ENCODE data around the gene DARS2. TPM values are rescaled to one million over a fixed set of nuclear protein-coding genes. Genes with fewer than 3 reads are reported as not detected.

Gene DARS2
- total RNA-seq, 1 experiment from 2014 or later, result 35.0 TPM

GRCh38 chr1:173784997-173785396 is 39.5 kb upstream of the DARS2 start:
- Histone ChIP-seq H3K79me2 (ENCODE audit: insufficient read depth, low read length) (no peaks in the 10 kb centered on the region), H4K20me1 (ENCODE audit: control insufficient read depth, insufficient read depth, insufficient read length) (no peaks in the 10 kb centered on the region), H3K14ac (ENCODE audit: insufficient read depth, low read length) (no peak overlapping the region), H3K4me1 (ENCODE audit: insufficient read depth, low read length) (no peaks in the 10 kb centered on the region), H3K9me3 (ENCODE audit: control insufficient read depth, low read depth, low read length) (no peaks in the 10 kb centered on the region), H3K4me2 (ENCODE audit: insufficient read depth, insufficient read length, low read length) (no peak overlapping the region), H2BK120ac (ENCODE audit: low read depth, low read length, poor library complexity, severe bottlenecking) (no peak overlapping the region), H2AK5ac (ENCODE audit: insufficient read length, low read length) (no peak overlapping the region), H2BK20ac (ENCODE audit: low read depth, low read length, poor library complexity, severe bottlenecking) (no peak overlapping the region), H3K23ac (ENCODE audit: insufficient read length, low read depth, low read length) (no peak overlapping the region), H3T11ph (ENCODE audit: low read length) (no peak overlapping the region), H2BK5ac (ENCODE audit: insufficient read length, low read length) (no peak overlapping the region), H2BK15ac (ENCODE audit: low read depth, low read length) (no peak overlapping the region), H4K91ac (ENCODE audit: insufficient read length, low read depth, low read length) (no peak overlapping the region), H3K9ac (ENCODE audit: extremely low read depth, insufficient read length, low read length) (no peak overlapping the region), H3K27ac (ENCODE audit: insufficient read length, low read depth, low read length) (no peak overlapping the region), H2BK12ac (ENCODE audit: insufficient read length, low read depth, low read length) (no peak overlapping the region), H4K8ac (replicated peaks; ENCODE audit: insufficient read length, low read depth, low read length) (no peak overlapping the region), H3K23me2 (ENCODE audit: insufficient read length, low read depth, low read length, poor library complexity, severe bottlenecking) (no peaks in the 10 kb centered on the region), H3K4ac (ENCODE audit: low read depth, low read length) (no peak overlapping the region), H3K18ac (ENCODE audit: insufficient read length, low read depth, low read length) (no peak overlapping the region), H2AFZ (ENCODE audit: low read length) (no peak overlapping the region), H4K5ac (ENCODE audit: insufficient read length, low read depth, low read length) (no peak overlapping the region), H3K56ac (ENCODE audit: insufficient read length, low read depth, low read length) (no peak overlapping the region), H3K79me1 (ENCODE audit: insufficient read depth, low read depth, low read length, poor library complexity, severe bottlenecking) (no peaks in the 10 kb centered on the region), H3K27me3 (ENCODE audit: insufficient read depth, low read length) (no peaks in the 10 kb centered on the region)
- H3K9me3 Mint-ChIP-seq, result no peaks in the 10 kb centered on the region
- H3K27ac Mint-ChIP-seq, result no peak overlapping the region
- WGBS (ENCODE audit: extremely low coverage, insufficient read length, low lambda C conversion rate), result no CpG with 5 or more reads among the region's 7 CpGs
- H3K4me3 Mint-ChIP-seq, result no peak overlapping the region
- H3K36me3 Mint-ChIP-seq (ENCODE audit: insufficient read depth in 1 of 3, low read depth in 3 of 3), result peaks cover 2 to 24% (median 4%) of the 10 kb centered on the region in 3 experiments; a peak in 4 of 7 replicates
- H3K27me3 Mint-ChIP-seq (ENCODE audit: low read depth), result no peaks in the 10 kb centered on the region
- no peaks in the 10 kb centered on the region for H3K4me1 Mint-ChIP-seq
- DNase-seq, result no peak
- TF ChIP-seq CTCF (conservative IDR thresholded peaks at IDR 0.05), result no peak
